SU-DHL-6 (cell line): ENCODE results near the gene LDB2.

Experiments
- EZH2phosphoT487 ChIP-seq: fragments of 200-600 bp; sonication (generic), shearing (Covaris generic); conservative IDR thresholded peaks from 2 replicates; pipeline ENCODE4 v1.6.1; 2018; ENCODE audit warnings: mild to moderate bottlenecking, antibody characterized with exemption, low read length, moderate library complexity, mixed read lengths
- TF ChIP-seq, protein P1 (sequence below): fragments of 200-600 bp; sonication (generic); IDR thresholded peaks from one replicate; pipeline ENCODE4 v1.5.1; 2017; ENCODE audit warnings: antibody characterized with exemption, mild to moderate bottlenecking, low read length, moderate library complexity; ENCODE audit not compliant: insufficient read depth, poor library complexity, severe bottlenecking

DNA sequence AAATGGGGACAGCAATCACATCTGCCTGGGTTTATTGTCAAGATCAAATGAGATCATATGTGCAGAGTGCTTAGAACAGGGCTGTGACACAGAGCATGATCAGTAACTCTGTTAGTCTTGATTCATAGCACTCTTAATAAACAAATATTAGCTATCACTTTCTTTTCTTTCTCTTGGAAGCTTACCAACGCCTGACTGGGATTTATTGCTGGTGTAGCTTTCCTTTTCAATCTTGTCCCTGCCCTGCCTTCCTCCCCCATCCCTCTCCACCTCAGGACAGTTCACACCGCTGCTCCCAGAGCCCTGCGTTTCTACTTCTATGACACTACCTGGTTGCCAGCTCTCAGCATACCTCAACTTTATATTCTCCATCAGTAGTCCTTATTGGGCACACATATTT is 120.7 kb downstream of the LDB2 start:
- TF ChIP-seq, protein P1, sequence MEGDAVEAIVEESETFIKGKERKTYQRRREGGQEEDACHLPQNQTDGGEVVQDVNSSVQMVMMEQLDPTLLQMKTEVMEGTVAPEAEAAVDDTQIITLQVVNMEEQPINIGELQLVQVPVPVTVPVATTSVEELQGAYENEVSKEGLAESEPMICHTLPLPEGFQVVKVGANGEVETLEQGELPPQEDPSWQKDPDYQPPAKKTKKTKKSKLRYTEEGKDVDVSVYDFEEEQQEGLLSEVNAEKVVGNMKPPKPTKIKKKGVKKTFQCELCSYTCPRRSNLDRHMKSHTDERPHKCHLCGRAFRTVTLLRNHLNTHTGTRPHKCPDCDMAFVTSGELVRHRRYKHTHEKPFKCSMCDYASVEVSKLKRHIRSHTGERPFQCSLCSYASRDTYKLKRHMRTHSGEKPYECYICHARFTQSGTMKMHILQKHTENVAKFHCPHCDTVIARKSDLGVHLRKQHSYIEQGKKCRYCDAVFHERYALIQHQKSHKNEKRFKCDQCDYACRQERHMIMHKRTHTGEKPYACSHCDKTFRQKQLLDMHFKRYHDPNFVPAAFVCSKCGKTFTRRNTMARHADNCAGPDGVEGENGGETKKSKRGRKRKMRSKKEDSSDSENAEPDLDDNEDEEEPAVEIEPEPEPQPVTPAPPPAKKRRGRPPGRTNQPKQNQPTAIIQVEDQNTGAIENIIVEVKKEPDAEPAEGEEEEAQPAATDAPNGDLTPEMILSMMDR: no peak
- no peak for TF ChIP-seq EZH2phosphoT487
